ENCODE results near the gene WDR59.
"Not testable (repeated sequence)": the region's sequence is repeated elsewhere in the genome, so short reads cannot be mapped to it uniquely, and the experiment has no call there.

Gene WDR59

GRCh38 chr16:74975591-74975990 is 9.3 kb downstream of the WDR59 start:
- no peak for DNase-seq

DNA sequence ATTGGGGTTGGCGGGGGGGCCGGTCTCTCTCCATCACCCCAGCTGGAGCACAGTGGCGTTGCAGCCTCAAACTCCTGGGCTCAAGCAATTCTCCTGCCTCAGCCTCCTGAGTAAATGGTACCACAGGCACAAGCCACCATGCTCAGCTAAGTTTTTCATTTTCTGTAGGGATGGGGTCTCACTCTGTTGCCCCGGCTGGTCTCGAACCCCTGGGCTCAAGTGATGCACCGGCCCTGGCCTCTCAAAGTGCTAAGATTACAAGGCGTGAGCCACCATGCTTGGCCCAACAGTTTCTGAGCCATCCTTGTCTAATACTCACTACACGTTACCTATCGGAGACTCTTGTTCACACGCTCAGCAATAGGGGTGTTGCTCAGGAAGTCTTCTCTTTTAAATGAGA is 11.6 kb downstream of the WDR59 start:
- no peak for DNase-seq

DNA sequence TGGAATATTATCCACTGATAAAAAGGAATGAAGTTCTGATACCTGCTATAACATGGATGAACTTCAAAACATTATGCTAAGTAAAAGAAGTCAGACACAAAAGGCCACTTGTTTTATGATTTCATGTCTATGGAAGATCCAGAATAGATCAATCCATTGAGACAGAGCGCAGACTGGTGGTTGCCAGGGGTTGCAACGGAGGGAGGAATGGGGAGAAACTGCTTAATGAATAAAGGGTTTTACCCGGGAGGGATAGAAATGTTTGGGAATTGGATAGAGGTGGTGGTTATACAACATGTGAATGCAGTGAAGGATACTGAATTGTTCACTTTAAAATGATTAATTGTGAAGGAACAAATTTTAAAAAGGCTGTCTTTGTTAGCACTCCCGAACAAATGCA is 30.2 kb downstream of the WDR59 start:
- no peak for DNase-seq

DNA sequence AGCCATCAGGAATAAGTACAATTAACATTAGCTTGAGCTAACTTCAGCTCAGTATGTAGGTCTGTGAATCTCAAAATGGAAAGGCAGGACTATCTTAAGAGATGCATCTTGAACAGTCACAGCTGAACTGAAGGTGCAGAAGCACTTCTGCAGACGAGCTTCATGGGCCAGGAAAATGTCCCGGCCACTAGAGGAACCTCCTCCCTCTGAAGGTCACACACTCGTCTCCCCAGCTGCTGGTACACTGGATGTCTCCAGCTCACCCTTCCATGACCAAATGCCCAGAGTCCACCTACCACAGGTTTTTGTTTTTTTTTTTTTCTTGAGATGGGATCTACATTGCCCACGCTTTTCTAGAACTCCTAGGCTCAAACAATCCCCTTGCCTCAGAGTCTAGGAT is 33.2 kb downstream of the WDR59 start:
- no peak for DNase-seq

DNA sequence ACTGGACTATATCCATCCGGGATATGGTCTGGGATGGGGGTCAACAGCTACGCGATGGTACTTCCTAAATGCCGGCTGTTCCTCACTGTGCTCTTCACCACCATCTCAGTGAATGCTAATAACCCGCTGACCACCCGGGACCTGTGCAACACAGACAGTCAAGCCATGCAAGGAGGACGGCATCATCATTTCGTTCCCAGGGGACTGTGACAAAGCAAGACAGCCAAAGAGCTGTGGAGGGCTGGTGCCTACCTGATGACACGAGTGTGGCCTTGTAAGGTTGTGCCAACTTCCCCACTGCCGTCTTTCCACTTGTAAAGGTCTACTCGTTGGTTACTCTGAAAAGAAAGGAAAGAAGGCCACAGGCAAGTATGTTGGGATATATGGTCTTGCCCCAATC is 33.7 kb downstream of the WDR59 start:
- DNase-seq: no peak

DNA sequence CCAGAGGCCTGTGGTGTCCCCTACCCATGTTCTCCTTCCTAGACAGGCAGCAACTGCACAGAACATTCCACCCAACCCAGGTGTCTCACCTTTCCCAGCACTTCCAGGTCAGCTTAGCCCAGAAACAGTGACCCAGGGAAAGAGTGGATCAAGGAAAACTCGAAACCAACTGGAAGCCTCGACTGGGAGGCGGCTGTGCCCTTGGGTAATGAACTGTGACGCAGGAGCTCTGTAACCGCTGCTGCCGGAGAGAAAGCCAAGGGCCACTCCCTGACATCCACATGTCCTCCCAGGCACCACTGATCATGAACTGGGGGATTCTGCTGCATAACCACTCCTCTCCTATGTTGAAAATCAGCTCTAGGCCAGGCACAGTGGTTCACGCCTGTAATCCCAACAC is 34.4 kb downstream of the WDR59 start:
- no peak for DNase-seq

GRCh38 chr16:74949309-74949708 is 35.6 kb downstream of the WDR59 start:
- DNase-seq: no peak

- DNase-seq: no peak
These were observed 40.5 kb downstream of the WDR59 start for GRCh38 chr16:74944466-74944865.

GRCh38 chr16:74942977-74943918 is 41.7 kb downstream of the WDR59 start:
- no peak for DNase-seq

- no peak for DNase-seq
These were observed 42.4 kb downstream of the WDR59 start for GRCh38 chr16:74942566-74942965.

DNA sequence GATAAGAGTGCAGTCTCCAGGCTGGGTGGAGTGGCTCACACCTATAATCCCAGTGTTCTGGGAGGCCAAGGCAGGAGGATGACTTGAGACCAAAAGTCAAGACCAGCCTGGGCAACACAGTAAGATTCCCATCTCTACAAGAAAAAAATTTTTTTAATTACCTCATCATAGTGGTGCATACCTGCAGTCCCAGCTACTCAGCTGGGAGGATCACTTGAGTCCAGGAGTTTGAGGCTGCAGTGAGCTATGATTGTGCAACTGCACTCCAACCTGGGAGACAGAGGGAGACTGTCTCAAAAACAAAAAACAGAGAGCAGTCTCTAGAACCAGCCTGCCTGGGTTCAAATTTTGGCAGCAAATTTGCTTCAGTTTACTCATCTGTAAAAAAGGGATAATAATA is 45.2 kb downstream of the WDR59 start:
- DNase-seq: no peak

- no peak for DNase-seq
These were observed 47.9 kb downstream of the WDR59 start for GRCh38 chr16:74936902-74937560.

DNA sequence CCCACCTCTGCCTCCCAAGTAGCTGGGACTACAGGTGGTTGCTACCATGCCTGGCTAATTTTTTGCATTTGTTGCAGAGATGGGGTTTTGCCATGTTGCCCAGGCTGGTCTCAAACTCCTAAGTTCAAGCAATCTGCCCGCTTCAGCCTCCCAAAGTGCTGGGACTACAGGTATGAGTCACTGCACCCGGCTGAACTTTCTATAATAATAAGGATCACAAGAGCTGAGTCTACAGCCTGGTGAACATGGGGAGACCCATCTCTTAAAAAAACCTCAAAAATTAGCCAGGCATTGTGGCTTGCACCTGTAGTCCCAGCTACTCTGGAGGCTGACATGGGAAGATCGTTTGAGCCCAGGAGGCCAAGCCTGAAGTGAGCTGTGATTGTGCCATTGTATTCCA is 53.5 kb downstream of the WDR59 start:
- DNase-seq: no peak

GRCh38 chr16:74929636-74930035 is 55.3 kb downstream of the WDR59 start:
- no peak for DNase-seq

GRCh38 chr16:74926805-74927204 is 58.1 kb downstream of the WDR59 start:
- DNase-seq: no peak

DNA sequence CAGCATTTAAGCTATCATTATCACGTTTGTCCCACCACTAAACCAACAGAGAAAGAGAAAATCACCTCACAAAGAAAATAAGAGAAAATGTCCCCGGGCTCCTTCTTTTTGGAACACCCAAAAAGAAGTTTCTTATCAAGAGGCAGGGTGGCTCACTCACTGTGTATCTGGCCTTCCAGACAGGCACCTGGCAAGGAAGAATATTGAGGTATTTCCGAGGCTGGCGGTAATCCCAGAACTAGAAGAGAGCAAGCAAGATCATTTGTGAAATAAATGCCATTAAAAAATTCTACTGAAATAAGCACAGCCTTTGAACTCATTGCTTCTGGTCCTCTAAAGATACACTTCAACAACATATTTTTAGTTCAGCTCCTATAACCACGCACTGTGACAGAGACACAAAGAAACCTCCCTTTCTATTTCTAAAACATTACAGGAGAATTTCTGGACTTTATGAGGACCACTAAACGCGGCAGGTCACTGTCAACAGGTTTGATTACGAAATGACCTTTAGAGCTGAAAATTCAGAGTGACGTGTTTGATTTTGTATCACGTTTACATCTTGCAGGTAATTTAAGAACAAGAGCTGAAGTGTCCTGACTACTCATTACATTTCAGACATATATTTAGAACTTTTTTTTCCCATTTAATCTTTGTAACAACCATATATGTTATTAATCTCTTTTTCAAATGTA is 61.0 kb downstream of the WDR59 start:
- DNase-seq: no peak

GRCh38 chr16:74922150-74923138 is 62.5 kb downstream of the WDR59 start:
- DNase-seq: no peak

GRCh38 chr16:74921051-74921450 is 63.9 kb downstream of the WDR59 start:
- no peak for DNase-seq

DNA sequence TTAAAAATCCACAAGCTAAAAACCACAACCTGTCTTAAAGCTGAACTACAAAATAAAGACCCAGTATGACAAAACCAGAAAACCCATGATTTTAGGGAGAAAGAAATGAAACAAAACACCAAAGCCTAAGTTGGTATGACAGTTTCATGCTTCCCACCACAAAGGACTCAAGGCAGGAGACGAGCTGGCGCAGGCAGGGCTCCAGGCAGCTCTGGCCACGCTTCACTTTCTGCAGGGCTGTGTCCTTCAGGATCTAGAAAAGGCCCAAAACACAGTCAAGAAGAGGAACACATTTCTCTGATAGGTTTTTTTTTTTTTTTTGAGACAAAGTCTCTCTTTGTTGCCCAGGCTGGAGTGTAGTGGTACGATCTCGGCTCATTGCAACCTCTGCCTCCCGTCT is 75.3 kb downstream of the WDR59 start:
- DNase-seq: no peak

DNA sequence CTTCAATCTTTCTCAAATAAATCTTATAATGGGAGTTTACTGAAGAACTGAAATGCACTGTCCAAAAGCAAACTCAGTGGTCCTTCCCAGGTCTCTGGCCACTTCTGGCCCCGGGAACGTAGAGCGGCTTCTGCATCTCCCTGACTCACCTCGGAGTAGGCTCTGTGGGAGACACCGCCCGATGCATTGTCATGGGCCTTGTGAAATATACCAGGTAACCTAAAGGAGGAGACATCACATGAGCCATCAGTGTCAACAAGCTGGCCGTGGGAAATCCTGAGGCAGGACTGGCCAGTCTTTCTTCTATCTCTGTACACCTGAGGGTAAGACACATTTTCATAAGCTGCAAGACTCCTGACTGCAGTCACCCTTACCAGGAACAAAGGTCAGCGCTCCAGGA is 76.2 kb downstream of the WDR59 start:
- DNase-seq: not testable (repeated sequence)

DNA sequence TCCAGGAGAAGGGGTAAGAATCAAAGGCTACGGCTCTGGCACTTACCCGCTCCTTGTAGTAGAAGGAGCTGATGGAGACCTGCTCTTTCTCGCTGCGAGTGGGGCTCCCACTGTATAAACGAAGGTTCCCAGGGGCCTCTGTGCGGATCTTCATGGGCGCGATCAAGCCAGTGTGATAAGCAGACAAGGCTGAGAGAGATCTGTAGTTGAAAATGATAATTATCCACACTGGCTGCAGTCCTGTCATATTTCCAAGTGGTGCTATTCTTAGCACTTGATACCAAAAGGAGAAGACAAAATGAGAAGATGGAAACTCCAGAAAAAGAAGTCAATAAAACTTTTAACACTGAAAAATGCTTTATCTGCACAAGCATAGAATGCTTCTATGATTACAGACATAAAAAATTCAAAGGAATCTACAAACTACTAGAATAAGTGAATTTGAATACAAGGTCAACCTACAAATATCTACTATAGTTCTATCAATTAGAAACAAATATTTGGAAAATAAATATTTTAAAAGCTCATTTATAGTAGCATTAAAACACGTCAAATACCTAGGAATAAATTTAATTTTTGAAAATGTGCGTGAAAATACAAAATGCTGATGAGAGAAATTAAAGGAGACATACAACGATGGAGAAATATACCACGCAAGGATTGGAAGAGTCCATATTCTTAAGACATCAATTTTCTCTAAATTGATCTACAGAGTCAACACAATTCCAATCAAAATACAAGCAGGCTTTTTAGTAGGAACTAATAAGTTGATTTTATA is 80.8 kb downstream of the WDR59 start:
- DNase-seq: no peak

- DNase-seq: no peak
These were observed 81.8 kb downstream of the WDR59 start for GRCh38 chr16:74903120-74903519.

All from SW 1271 (cell line).